AG08395 (cell line): ENCODE results near the gene CALD1.
A peak's percentile ranks its signal among the peaks of the same experiment; 100 is the strongest.

Experiments
- DNase-seq: peaks from one replicate; pipeline ENCODE4 v3.0.0; 2012; ENCODE audit warnings: mixed read lengths, low spot score

Gene CALD1

DNA sequence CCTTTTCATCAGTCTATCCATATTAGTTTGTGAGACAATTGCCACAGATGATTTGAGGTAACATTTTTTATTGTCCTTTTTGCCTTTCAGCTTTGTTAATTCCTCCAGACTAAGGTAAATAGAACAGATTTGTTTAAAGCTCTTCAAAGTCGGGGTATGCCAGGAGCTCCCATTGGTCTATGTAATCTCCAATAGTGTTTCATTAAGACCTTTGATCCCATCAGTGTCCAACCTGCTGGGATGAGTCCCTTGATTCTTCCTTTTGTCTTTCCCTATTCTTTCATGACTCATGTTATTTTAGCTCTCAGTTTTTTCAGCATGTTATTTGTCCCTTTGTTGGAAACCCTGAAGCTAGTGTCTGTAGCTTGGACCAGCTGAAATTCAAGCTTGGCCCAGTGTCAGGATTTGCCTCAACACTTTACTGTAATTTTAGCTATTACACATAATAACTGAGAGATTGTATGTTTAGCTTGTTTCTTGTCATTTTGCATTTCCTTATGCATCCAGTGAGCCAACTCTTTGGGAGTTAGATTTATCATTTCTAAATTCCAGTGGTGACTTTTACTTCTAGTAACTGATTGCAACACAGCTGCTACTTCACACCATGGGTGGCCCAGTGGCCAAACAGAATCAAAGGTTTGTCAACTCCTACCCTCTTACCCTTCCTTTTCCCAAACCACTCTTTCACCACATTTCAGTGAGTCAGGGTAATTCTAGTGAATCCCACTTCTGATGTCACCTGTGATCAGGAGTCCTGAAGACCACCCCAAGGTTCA lies 222.1 kb downstream of the CALD1 start:
- DNase-seq, result peak; percentile 8

DNA sequence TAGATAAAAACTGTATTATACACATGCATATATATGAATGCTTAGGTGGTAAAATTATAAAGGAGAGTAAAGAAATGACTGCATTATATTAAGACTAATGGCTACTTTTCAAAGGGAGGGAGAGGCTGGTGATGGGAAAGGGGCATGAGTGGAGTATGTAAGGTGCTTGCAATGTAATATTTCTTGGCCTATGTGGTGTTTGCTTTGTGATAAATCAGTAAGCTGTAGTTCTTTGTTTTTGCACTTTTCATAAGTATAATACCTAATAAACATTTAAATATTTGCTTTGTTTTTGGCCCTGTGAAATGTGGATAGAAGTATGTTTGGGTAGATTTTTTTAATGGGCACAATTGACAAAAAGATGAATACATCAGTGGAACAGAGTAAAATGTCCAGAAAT lies 232.8 kb downstream of the CALD1 start:
- DNase-seq, result no peak
